Colonic mucosa (tissue), 4 donors: Measurements from ENCODE around the gene TMEM59. TPM values are rescaled to one million over a fixed set of nuclear protein-coding genes. Genes with fewer than 3 reads are reported as not detected.
A peak's percentile ranks its signal among the peaks of the same experiment; 100 is the strongest.

Experiments
- DNase-seq: peaks from one replicate; pipeline ENCODE4 v3.0.0-alpha.2; 2020
- H3K27ac ChIP-seq: fragments of 200-600 bp; one replicate; pipeline ENCODE4 v1.8.0; 2021
- H3K27me3 ChIP-seq: fragments of 200-600 bp; one replicate; pipeline ENCODE4 v1.8.0; 2021
- H3K36me3 ChIP-seq: fragments of 200-600 bp; one replicate; pipeline ENCODE4 v1.8.0; 2021
- H3K4me1 ChIP-seq: fragments of 200-600 bp; one replicate; pipeline ENCODE4 v1.8.0; 2021; ENCODE audit warnings: mild to moderate bottlenecking
- H3K4me3 ChIP-seq: fragments of 200-600 bp; one replicate; pipeline ENCODE4 v1.8.0; 2021
- H3K9ac ChIP-seq, 2 donors: one replicate each; pipeline ENCODE4 v1.7.0; 2013; ENCODE audit warnings: control low read depth in 2 of 2, low read depth in 2 of 2, low read length in 2 of 2
- H3K9me3 ChIP-seq: fragments of 200-600 bp; one replicate; pipeline ENCODE4 v1.8.0; 2021
- CTCF ChIP-seq: fragments of 200-600 bp; IDR thresholded peaks from one replicate; pipeline ENCODE4 v1.8.0; 2022; ENCODE audit warnings: antibody characterized with exemption, mild to moderate bottlenecking
- intact Hi-C: fragments of 100-400 bp; cut with DNase I; formaldehyde crosslinking; loops from one replicate; pipeline ENCODE4 v1.14.1; 2022
- total RNA-seq, 2 donors: library from RNA; stranded (reverse); fragmentation: NEBNext Ultra II Directional in 1 of 2; extraction: Animal tissue kit (Norgen Biotek cat#: 25700) in 1 of 2; gene quantifications; one replicate each; pipeline ENCODE4 v1.2.1, GENCODE V29; 2021
- donor health status: healthy.
- donor health status: DM: no; HTN: no; CAD: no.
- donor health status: DM: no; HTN: no; CAD: no.

Gene TMEM59
- total RNA-seq, 2 donors from 2014 or later, result 470 to 887 TPM

- Histone ChIP-seq H3K27ac (no peak overlapping the region), H3K36me3 (no peaks in the 10 kb centered on the region), H3K4me1 (no peaks in the 10 kb centered on the region), H3K9ac (no peak overlapping the region), H3K4me3 (no peak overlapping the region), H3K27me3 (no peaks in the 10 kb centered on the region), H3K9me3 (no peaks in the 10 kb centered on the region)
- TF ChIP-seq CTCF, result no peak
- intact Hi-C loops, result no loop called here
- DNase-seq, result no peak
These were observed 34.4 kb downstream of the TMEM59 start for GRCh38 chr1:54018635-54019034.

- intact Hi-C loops, result no loop called here
- Histone ChIP-seq H3K27me3 (no peaks in the 10 kb centered on the region), H3K4me1 (no peaks in the 10 kb centered on the region), H3K36me3 (no peaks in the 10 kb centered on the region), H3K27ac (no peak within 1 kb of the TSS), H3K9me3 (no peaks in the 10 kb centered on the region), H3K9ac (no peak within 1 kb of the TSS), H3K4me3 (no peak within 1 kb of the TSS)
- DNase-seq, result peak; percentile 38
- TF ChIP-seq CTCF, result no peak
These were observed 35.0 kb downstream of the TMEM59 start, which contains the start of gene LDLRAD1 for GRCh38 chr1:54017979-54018378. LDLRAD1 (minus strand) TSS chr1:54018186; CDS start chr1:54018112, 74 bp downstream.

GRCh38 chr1:54016343-54017282 is 36.4 kb downstream of the TMEM59 start:
- intact Hi-C loops, result no loop called here
- H3K27ac ChIP-seq, result peak overlapping the region; percentile 17
- no peak overlapping the region for H3K9ac ChIP-seq
- TF ChIP-seq CTCF, result no peak
- peak; percentile 69 for DNase-seq
- no peaks in the 10 kb centered on the region for H3K27me3 ChIP-seq
- no peaks in the 10 kb centered on the region for H3K36me3 ChIP-seq
- no peaks in the 10 kb centered on the region for H3K9me3 ChIP-seq
- no peak overlapping the region for H3K4me3 ChIP-seq
- no peaks in the 10 kb centered on the region for H3K4me1 ChIP-seq

- no peak for TF ChIP-seq CTCF
- Histone ChIP-seq H3K27ac (no peak overlapping the region), H3K27me3 (no peaks in the 10 kb centered on the region), H3K4me1 (no peaks in the 10 kb centered on the region), H3K36me3 (no peaks in the 10 kb centered on the region), H3K9me3 (no peaks in the 10 kb centered on the region), H3K9ac (no peak overlapping the region), H3K4me3 (no peak overlapping the region)
- intact Hi-C loops, result no loop called here
- DNase-seq, result no peak
These were observed 38.9 kb downstream of the TMEM59 start for GRCh38 chr1:54014009-54014629.

- no peaks in the 10 kb centered on the region for H3K27me3 ChIP-seq
- intact Hi-C loops, result no loop called here
- no peaks in the 10 kb centered on the region for H3K36me3 ChIP-seq
- no peak overlapping the region for H3K4me3 ChIP-seq
- H3K9me3 ChIP-seq, result no peaks in the 10 kb centered on the region
- no peak for TF ChIP-seq CTCF
- no peak overlapping the region for H3K27ac ChIP-seq
- DNase-seq, result no peak
- no peak overlapping the region for H3K9ac ChIP-seq
- no peaks in the 10 kb centered on the region for H3K4me1 ChIP-seq
These were observed 39.5 kb downstream of the TMEM59 start for GRCh38 chr1:54013393-54014008.
